HepG2 (cell line): ENCODE results near the gene FGF19. TPM values are rescaled to one million over a fixed set of nuclear protein-coding genes. Genes with fewer than 3 reads are reported as not detected.

Experiments
- ARID5B ChIP-seq: IDR thresholded peaks from 2 replicates; pipeline ENCODE4 v1.4.0; 2020; ENCODE audit warnings: mild to moderate bottlenecking, missing genetic modification reagents
- ATAD3A ChIP-seq: sonication (generic); formaldehyde crosslinking; IDR thresholded peaks from 2 replicates; pipeline ENCODE4 v1.4.0; 2020; ENCODE audit warnings: missing genetic modification reagents
- BHLHE40 ChIP-seq: IDR thresholded peaks from 2 replicates; pipeline ENCODE4 v1.6.1; 2011; ENCODE audit warnings: low read length, improper control_type of control experiment
- HHEX ChIP-seq: IDR thresholded peaks from 2 replicates; pipeline ENCODE4 v1.6.1; 2016; ENCODE audit warnings: control low read depth
- HNF4A ChIP-seq: sonication (generic); formaldehyde crosslinking; IDR thresholded peaks from 2 replicates; pipeline ENCODE4 v1.4.0; 2020; ENCODE audit warnings: missing genetic modification reagents
- NR2F1 ChIP-seq, 2 experiments: fragments of 450-650 bp in 1 of 2; formaldehyde crosslinking in 1 of 2; IDR thresholded peaks; 2 replicates each; pipeline versions ENCODE4 v1.5.0 to v1.6.1; 2016 to 2020; ENCODE audit warnings: mild to moderate bottlenecking in 1 of 2, missing compliant biosample characterization in 1 of 2, missing genetic modification reagents in 1 of 2, moderate library complexity in 1 of 2
- RBM22 ChIP-seq: fragments of 200-400 bp; formaldehyde crosslinking; optimal IDR thresholded peaks from 2 replicates; pipeline ENCODE3; 2017; ENCODE audit warnings: mild to moderate bottlenecking, low read length, moderate library complexity
- RBM39 ChIP-seq: fragments of 200-400 bp; formaldehyde crosslinking; IDR thresholded peaks from one replicate; pipeline ENCODE4 v1.6.1; 2018; ENCODE audit warnings: antibody characterized with exemption, mild to moderate bottlenecking, low read depth, low read length; ENCODE audit not compliant: poor library complexity, severe bottlenecking
- STAG1 ChIP-seq: sonication (generic); formaldehyde crosslinking; IDR thresholded peaks from 2 replicates; pipeline ENCODE4 v1.4.0; 2020; ENCODE audit warnings: missing genetic modification reagents
- ZBED4 ChIP-seq: sonication (generic); formaldehyde crosslinking; IDR thresholded peaks from 2 replicates; pipeline ENCODE4 v1.4.0; 2020; ENCODE audit warnings: missing genetic modification reagents, borderline replicate concordance
- ZNF160 ChIP-seq: sonication (generic); formaldehyde crosslinking; IDR thresholded peaks from 2 replicates; pipeline ENCODE4 v1.8.0; 2022; ENCODE audit warnings: mild to moderate bottlenecking, inconsistent platforms, missing genetic modification reagents
- ZNF225 ChIP-seq: sonication (generic); formaldehyde crosslinking; IDR thresholded peaks from 2 replicates; pipeline ENCODE4 v1.4.0; 2020; ENCODE audit warnings: mild to moderate bottlenecking, missing genetic modification reagents
- ZNF263 ChIP-seq: sonication (generic); formaldehyde crosslinking; IDR thresholded peaks from 2 replicates; pipeline ENCODE4 v1.4.0; 2020; ENCODE audit warnings: missing genetic modification reagents
- ZNF274 ChIP-seq: sonication (generic); formaldehyde crosslinking; IDR thresholded peaks from 2 replicates; pipeline ENCODE4 v1.5.1; 2020; ENCODE audit warnings: mild to moderate bottlenecking, missing genetic modification reagents
- ZNF275 ChIP-seq: sonication (generic); formaldehyde crosslinking; IDR thresholded peaks from 2 replicates; pipeline ENCODE4 v1.8.0; 2022; ENCODE audit warnings: missing genetic modification reagents, mild to moderate bottlenecking, inconsistent platforms, borderline replicate concordance
- ZNF280B ChIP-seq: sonication (generic); formaldehyde crosslinking; IDR thresholded peaks from 2 replicates; pipeline ENCODE4 v1.5.0; 2020; ENCODE audit warnings: missing genetic modification reagents, mild to moderate bottlenecking, borderline replicate concordance
- ZNF546 ChIP-seq: sonication (generic); formaldehyde crosslinking; conservative IDR thresholded peaks from 2 replicates; pipeline ENCODE4 v1.8.1; 2023; ENCODE audit warnings: mild to moderate bottlenecking, missing genetic modification reagents
- polyA plus RNA-seq, 8 experiments: library from polyadenylated mRNA; depleted of rRNA in 3 of 8; stranded (reverse) in 7 of 8; unstranded in 1 of 8; fragments of >200 nt; fragmentation: Illumina TruSeq in 4 of 8; extraction: Trizol in 4 of 8; gene quantifications; 2 replicates each; pipeline versions ENCODE4 v1.2.1 to v1.2.3, GENCODE V29; 2011 to 2016; ENCODE audit warnings: low read depth in 4 of 8, missing spikeins in 1 of 8, mixed read lengths in 1 of 8; ENCODE audit not compliant: insufficient read depth in 1 of 8
- total RNA-seq, 5 experiments: library from RNA; depleted of rRNA; stranded (reverse); fragments of >200 nt; fragmentation: Illumina TruSeq; extraction: Trizol; gene quantifications; 2 replicates each; pipeline ENCODE4 v1.2.3, GENCODE V29; 2016; ENCODE audit warnings: low read depth in 1 of 5

FGF19 gene
- total and polyA plus RNA-seq, 2 of the 13 experiments (the other 11 are each of a cell fraction or from before 2014, with no cell fraction given) = 0.07 TPM; not detected in 1

DNA sequence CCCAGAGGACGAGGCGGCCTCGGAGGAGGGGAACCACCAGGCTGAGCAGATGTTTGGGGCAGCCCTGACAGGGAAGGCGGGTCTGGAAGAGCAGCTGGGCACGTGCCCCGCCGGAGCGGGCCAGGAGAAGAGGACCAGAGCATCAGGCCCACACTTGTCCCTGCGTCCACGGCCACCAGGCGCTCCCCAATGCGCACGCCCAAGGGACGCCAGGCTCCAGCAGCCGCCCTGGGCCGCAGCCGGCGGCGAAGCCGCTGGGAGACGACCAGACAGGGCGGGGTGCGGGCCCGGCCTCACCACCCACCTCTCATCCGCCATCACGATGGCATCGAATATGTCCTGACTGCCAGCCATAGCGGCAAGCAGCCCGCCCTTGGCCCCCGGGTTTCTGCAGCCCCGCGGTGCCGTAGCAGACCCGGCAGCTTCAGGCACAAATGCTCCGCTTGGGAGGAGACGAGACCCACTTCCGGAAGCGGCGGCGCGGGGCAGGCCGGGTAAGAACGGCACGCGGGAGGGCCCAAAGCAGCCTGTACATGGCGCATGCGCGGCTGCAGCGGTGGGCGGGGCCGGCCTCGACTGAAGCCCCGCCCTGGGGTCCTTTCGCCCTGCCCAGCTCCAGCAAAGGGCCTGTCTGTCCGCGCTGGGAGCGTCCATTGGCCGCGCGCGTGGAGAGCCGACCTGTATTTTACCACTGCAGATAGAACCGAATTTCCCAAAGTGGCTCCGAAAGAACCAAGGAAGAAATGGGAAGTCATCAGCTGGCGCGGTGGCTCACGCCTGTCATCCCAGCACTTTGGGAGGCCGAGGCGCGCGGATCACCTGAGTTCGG lies 28.7 kb downstream of the FGF19 start, which contains the start of gene LTO1 (continued):
- TF ChIP-seq ZBED4 (CRISPR knock-in tag) (peak; percentile 73; the same call in 1 of the 2 replicates), ARID5B (CRISPR knock-in tag) (peak; percentile 31; the same call in 1 of the 2 replicates), ZNF225 (no peak), RBM22 (no peak), ZNF546 (peak; percentile 61), ATAD3A (CRISPR knock-in tag) (no peak), ZNF274 (CRISPR knock-in tag) (peak; percentile 49; the same call in 1 of the 2 replicates), NR2F1 (CRISPR knock-in tag; IDR thresholded peaks at IDR 0.05) (no peak), RBM39 (no peak), ZNF280B (CRISPR knock-in tag) (no peak), ZNF263 (CRISPR knock-in tag) (no peak), ZNF160 (no peak), HHEX (CRISPR knock-in tag) (no peak), ZNF275 (CRISPR knock-in tag) (peak; percentile 27; the same call in 1 of the 2 replicates), BHLHE40 (peak; percentile 69), HNF4A (no peak), STAG1 (CRISPR knock-in tag) (no peak)
